Left colon (tissue), 2 donors: ENCODE data around the gene TIAL1. TPM values are rescaled to one million over a fixed set of nuclear protein-coding genes. Genes with fewer than 3 reads are reported as not detected.

Source experiments
- ATAC-seq: fragments of 200-7000 bp; cut with Tn5 transposase; one replicate; pipeline ENCODE4 v1.9.1; 2020; ENCODE audit warnings: mild to moderate bottlenecking, moderate library complexity
- DNase-seq, 2 donors: peaks; one replicate each; pipeline ENCODE4 v3.0.0-alpha.2; 2020
- intact Hi-C, 2 donors: fragments of 100-400 bp; cut with DNase I in 1 of 2; cut with micrococcal nuclease in 1 of 2; formaldehyde crosslinking; loops; one replicate each; pipeline versions ENCODE4 v1.11.2 to v1.14.0; 2022; cut with DNase I, micrococcal nuclease
- total RNA-seq, 2 donors: library from RNA; stranded (reverse); fragmentation: NEBNext Ultra II Directional; extraction: Animal tissue kit (Norgen Biotek cat#: 25700); gene quantifications; one replicate each; pipeline ENCODE4 v1.2.1, GENCODE V29; 2021
- donor health status: DM: no; HTN: no; CAD: no.
- donor health status: DM: yes; HTN: yes; CAD: no.

TIAL1 gene
- total RNA-seq, 2 donors from 2014 or later = 92.8 to 97.0 TPM

- DNase-seq (no peak), ATAC-seq (no peak)
- intact Hi-C loops = no loop called here
These were observed 22.5 kb upstream of the TIAL1 start for GRCh38 chr10:119619215-119619614.

GRCh38 chr10:119616882-119617570 is 20.3 kb upstream of the TIAL1 start:
- intact Hi-C loops = no loop called here
- ATAC-seq (no peak), DNase-seq (no peak)

- no peak for ATAC-seq
- DNase-seq = no peak
- intact Hi-C loops = no loop called here
These were observed 17.9 kb upstream of the TIAL1 start for GRCh38 chr10:119614686-119615085.

GRCh38 chr10:119613741-119614140 is 17.0 kb upstream of the TIAL1 start:
- intact Hi-C loops = no loop called here
- no peak for DNase-seq
- no peak for ATAC-seq

GRCh38 chr10:119611433-119611832 is 14.7 kb upstream of the TIAL1 start:
- no peak for ATAC-seq
- no peak for DNase-seq
- intact Hi-C loops = no loop called here

- DNase-seq (no peak), ATAC-seq (no peak)
- intact Hi-C loops = no loop called here
These were observed 12.8 kb upstream of the TIAL1 start for GRCh38 chr10:119609516-119609915.

- intact Hi-C loops = no loop called here
- DNase-seq = peak; percentile 39 to 53
- peak; percentile 85 for ATAC-seq
These were observed 11.8 kb upstream of the TIAL1 start for GRCh38 chr10:119608316-119609155.

GRCh38 chr10:119604468-119604867 is 7.7 kb upstream of the TIAL1 start:
- intact Hi-C loops = no loop called here
- DNase-seq (no peak), ATAC-seq (no peak)

- ATAC-seq (peak; percentile 82), DNase-seq (peak; percentile 35 to 37)
- intact Hi-C loops = no loop called here
These were observed 5.7 kb upstream of the TIAL1 start for GRCh38 chr10:119602241-119603095.

GRCh38 chr10:119598397-119598796 is 1.6 kb upstream of the TIAL1 start:
- DNase-seq (no peak), ATAC-seq (no peak)
- intact Hi-C loops = no loop called here

- intact Hi-C loops = no loop called here
- no peak for ATAC-seq
- no peak for DNase-seq
These were observed 832 bp upstream of the TIAL1 start for GRCh38 chr10:119597405-119598186.

GRCh38 chr10:119595676-119596515 is 868 bp downstream of the TIAL1 start:
- DNase-seq = peak; percentile 45 to 59
- intact Hi-C loops = no loop called here
- ATAC-seq = peak; percentile 42

GRCh38 chr10:119595134-119595675 is 1.6 kb downstream of the TIAL1 start:
- no peak for ATAC-seq
- intact Hi-C loops = no loop called here
- DNase-seq = no peak

GRCh38 chr10:119588071-119588470 is 8.7 kb downstream of the TIAL1 start:
- DNase-seq (no peak), ATAC-seq (no peak)
- intact Hi-C loops = no loop called here

- intact Hi-C loops = no loop called here
- ATAC-seq = no peak
- DNase-seq = no peak
These were observed 18.4 kb downstream of the TIAL1 start for GRCh38 chr10:119578355-119578754.

GRCh38 chr10:119575991-119576390 is 20.8 kb downstream of the TIAL1 start:
- DNase-seq (no peak), ATAC-seq (no peak)
- intact Hi-C loops = no loop called here

- intact Hi-C loops = no loop called here
- peak; percentile 40 for ATAC-seq
- no peak for DNase-seq
These were observed 21.3 kb downstream of the TIAL1 start for GRCh38 chr10:119575506-119575905.

- intact Hi-C loops = no loop called here
- DNase-seq (no peak), ATAC-seq (no peak)
These were observed 28.8 kb downstream of the TIAL1 start for GRCh38 chr10:119567978-119568377.
